LHCN-M2 (cell line): Measurements from ENCODE around the gene CNNM4. TPM values are rescaled to one million over a fixed set of nuclear protein-coding genes. Genes with fewer than 3 reads are reported as not detected.

Source experiments
- DNase-seq: peaks from one replicate; pipeline ENCODE4 v3.0.0-alpha.2; 2012; ENCODE audit warnings: low read depth
- total RNA-seq: library from RNA; depleted of rRNA; stranded (reverse); fragments of >200 nt; gene quantifications from 2 replicates; pipeline ENCODE4 v1.2.3, GENCODE V29; 2014

The CNNM4 gene
- total RNA-seq, 1 experiment from 2014 or later: 2.9 TPM

- no peak for DNase-seq
These were observed 71.7 kb downstream of the CNNM4 start for GRCh38 chr2:96832408-96832753.

DNA sequence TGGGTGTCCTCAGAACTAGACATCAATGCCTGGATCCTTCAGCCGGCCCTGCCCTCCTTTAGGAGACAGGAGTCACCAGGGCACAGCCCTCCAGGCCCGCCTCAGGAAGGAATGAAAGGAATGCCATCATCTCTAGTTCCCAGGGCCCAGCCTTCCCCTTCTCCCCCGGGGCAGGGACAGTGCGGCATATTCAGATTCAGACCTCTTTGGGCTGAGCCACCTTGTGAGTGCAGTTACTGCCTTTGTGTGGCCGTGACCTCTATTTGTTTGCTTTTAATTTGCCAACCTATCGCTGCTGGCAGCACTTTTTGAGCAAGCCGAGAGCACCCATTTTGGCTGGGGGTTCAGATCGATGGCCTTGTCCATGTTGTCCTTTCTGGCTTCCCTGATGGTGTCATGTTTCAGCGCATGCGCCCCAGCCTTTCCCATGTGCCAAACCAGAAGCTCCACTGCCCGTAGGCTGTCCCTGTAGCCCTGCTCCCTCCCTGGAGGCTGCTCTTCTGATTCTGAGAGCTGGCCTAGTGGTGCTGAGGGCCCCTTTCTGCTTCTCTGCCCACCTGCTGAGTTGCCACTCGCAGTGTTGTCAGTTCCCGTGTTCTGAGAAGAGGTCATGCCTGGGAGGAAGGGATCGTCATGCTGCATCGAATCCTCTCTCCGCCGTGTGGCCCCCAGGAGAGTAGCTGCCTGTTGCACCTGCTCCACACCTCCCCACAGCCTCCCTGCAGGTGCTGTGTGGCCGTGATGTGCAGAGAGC, 72.2 kb downstream of the CNNM4 start:
- DNase-seq: peak; percentile 63

DNA sequence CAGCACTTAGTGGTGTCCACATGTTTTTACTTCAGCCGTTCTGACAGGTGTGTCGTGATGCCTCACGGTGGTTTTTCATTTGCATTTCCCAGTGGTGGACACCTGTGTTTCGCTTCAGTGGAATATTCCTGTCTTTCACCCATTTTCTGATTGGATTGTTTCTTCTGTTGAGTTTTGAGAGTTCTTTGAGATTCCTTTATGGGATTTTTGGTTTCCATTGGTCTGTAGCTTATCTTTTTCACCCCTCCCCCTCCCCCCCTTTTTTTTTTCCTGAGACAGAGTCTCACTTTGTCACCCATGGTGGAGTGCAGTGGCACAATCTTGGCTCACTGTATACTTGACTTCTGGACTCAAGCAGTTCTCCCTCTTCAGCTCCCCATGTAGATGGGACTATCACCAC, 75.1 kb downstream of the CNNM4 start:
- DNase-seq: no peak

- no peak for DNase-seq
These were observed 76.9 kb downstream of the CNNM4 start for GRCh38 chr2:96837575-96837974.

DNA sequence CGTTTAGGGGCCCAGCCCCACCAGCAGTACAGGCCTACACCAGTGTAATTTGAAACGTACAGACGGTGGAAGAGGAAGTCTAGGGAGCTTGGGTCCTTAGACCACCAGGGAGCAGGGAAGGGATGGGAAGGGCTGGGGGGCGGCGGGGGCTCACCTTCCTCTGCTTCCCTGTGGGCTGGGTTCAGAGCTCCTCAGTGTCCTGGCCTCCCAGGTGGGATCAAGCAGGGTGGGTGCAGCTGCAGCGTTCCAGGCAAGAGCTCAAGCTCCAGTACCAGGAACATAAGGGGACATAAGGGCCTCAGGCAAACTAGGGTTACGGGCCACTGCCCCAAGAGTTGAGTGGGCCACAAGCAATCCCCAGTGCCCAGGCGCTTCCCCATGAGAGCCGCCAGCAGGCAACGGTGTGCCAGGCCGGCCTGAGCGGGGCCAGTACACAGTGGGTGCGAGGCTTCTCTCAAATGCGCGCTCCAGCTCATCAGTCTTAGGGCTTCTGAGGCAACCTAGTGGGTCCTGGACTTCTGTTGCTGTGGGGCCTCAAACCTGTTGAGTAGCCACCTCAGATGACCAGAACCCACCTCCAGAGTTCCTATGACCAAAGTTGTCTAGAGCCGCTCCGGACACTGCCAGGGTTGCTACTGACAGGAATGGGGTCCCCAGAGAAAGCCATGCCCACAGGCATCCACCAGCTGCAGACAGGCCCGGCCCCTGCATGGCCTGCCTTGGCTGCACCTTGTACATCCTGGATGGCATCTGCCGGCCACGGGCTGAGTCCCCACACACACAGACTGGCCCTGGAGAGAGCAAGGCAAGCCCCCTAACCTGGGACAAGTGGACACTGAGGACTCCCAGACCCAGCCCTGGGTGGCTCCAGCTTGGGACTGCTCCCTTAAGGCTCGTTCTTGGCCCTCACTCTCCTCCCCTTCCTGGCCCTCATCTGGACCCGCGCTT, 77.9 kb downstream of the CNNM4 start:
- no peak for DNase-seq

DNA sequence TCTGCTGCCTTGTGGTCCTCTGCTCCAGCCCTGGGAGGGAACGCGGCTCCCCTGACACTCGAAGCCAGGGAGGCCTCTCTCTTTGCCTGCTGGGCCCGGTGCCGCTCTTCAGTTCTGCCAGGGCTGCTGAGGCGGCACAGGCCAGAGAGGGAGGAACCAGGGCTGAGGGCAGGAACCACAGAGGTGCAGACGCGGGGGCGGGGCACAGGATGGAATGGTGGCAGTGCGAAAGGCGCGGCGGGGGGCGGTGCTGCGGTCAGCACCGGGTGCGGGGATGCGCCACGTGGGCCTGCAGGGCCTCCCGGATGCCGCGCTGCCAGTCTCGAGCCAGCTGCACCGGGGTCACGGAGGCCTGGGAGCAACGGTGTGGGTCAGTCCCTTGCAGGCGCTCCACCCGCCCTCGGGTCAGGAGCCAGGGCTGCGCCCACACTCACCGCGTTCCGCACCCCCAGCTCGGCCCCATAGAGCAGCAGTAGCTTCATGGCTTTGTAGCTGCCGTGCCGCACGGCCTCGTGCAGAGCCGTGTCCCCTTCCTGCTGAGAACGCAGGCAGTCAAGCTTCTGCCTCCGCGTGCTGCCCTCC, 78.7 kb downstream of the CNNM4 start:
- DNase-seq: no peak

DNA sequence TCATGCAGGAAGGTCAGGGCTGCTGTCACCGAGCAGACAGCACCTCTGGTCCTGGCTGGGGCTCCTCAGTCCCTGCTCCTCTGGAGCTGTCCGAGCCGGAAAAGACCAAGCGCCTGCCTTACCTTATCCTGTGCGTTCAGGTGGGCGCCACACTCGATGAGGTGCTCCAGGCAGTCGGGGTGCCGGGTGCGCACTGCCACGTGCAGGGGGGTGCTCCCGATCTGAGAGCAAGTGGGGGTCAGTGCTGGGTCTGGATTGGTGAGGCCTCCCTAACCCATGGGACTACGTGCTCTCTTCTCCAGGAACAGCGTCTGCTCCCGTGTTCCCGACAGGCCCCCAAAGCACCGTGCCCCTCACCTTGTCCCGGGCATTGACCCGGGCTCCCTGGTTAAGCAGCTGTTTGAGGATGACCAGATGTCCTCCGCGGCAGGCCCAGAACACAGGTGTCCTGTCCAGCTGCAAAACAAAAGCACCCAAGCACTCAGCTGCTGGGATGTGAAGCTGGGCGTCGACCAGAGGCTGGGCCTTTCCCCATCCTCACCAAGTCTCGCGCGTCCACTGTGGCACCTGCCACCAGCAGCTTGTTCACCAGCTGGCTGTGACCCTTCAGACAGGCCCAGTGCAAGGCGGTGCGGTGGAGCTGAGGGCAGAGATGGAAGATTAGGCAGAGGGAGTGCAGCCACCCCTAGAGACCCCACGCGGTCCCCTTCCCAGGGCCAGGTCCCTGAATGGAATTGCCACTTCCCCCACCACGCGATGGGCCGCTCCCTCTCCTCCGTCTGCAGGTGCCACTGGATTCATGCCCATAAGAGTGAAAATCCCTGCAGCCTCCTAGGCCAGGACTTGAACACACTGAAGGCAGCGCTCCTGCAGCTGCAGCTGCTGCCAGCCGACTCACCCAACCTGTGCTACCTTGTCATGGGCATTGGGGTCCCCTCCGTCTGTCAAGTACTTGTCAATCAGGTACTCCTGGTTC, 79.5 kb downstream of the CNNM4 start:
- DNase-seq: no peak

DNA sequence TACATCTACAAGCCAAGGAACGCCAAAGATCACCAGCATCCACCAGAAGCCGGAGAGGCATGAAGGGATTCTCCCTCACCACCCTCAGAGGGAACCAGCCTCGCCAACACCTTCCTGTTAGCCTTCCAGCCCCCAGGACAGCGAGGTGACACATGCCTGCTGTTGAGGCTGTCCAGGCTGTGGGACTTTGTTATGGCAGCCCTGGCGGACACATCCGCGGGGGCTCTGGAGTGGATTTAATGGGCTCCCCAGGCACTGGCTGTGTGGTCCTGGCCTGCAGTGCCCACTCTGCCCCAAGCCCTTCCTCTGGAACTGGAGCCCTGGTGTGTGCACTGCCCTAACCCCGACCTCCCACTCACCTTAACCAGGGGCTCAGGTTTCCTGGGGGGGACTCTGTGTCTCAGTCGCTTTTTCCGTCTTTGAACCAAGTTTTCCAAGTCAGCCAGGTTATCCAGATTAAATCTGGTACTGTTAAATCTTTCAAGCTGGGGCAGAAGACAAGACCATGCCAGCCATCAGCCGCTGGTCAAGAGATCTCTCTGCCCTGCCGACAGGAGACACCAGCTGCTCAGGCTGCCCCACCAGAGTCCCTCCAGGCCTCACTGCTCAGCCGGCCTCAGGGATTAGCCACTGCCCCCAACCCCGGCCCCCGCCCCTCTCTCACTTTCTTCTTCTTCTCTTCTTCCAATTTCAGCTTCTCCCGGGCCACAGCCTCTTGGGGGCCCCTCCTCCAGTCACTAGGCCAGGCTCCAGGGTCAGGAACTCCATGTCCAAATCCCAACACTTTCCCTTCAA, 81.2 kb downstream of the CNNM4 start:
- DNase-seq: no peak

GRCh38 chr2:96842600-96842999, 81.9 kb downstream of the CNNM4 start:
- no peak for DNase-seq

DNA sequence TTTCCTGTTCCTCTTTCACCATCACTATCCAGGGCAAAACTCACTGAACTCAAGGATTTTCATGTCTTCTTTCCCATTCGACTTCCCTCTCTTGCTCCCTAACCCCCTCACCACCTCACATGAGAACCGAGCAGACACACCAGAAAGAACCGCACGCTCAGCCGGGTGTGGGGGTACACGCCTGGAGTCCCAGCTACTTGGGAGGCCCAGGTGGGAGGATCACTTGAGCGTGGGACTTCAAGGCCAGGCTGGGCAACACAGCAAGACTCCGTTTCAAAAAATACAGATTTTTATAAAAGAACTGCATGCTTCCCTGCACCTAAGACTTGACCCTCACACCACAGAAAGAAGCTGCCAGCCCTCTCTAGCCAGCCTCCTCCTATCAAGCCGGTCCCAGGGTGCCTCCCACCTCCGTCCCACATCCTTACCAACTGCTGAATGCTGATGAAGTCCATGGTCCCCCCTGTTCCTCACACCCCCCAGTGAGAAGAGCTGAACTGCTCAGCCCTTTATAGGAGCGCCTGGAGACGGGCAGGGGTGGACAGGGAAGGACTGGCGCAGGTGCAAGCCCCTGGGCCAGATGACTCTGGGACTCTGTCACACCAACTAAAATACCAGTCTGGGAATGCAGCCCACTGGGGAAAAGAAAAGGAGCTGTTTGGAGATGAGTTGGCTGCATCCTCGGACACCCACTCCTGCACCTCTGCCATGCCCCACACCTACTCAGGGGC, 83.0 kb downstream of the CNNM4 start, which contains the start of gene ANKRD23:
TSS of gene ANKRD23 (minus strand) at position 484 of the 731 bp plus-strand sequence. CDS start at position 455, 29 bp downstream.
- no peak for DNase-seq

DNA sequence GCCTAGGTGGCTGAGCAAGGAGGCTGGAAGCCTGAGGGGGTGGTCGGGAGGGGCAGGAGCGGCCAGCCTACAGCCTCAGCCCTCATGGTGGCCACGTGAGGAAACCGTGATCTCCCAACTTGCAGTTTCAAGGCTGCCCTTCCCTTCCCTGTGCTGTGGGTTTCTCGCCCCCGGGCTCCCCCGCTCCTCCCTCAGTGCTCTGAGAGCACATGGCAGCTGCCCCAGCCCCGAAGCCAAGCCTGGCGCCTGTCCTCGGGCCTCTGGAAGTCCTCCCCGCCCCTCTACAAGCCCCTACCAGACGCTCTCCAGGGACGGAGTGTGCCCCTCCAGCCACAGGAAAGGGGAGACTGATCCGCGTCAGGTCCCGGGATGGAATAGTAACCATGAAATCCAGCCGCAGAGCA, 83.7 kb downstream of the CNNM4 start:
- no peak for DNase-seq

DNA sequence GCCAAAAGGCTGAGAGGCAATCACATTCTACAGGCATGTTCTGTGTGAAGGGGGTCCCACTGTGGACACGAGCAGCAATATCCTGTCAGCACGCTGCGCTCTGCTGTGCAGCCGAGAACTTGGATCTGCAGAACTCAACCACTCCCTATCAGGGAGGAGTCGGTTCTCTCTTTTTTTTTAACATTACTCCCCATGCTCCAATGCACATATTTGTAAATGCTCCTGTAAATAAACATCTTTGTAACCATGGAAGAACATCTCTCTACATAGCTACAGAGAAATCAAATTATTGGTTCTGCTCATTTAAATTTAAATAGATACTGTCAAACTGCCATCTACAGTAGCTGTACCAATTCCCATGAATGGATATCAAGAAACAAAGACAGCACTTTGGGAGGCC, 86.1 kb downstream of the CNNM4 start:
- no peak for DNase-seq

- DNase-seq: no peak
These were observed 86.9 kb downstream of the CNNM4 start for GRCh38 chr2:96847586-96847985.

DNA sequence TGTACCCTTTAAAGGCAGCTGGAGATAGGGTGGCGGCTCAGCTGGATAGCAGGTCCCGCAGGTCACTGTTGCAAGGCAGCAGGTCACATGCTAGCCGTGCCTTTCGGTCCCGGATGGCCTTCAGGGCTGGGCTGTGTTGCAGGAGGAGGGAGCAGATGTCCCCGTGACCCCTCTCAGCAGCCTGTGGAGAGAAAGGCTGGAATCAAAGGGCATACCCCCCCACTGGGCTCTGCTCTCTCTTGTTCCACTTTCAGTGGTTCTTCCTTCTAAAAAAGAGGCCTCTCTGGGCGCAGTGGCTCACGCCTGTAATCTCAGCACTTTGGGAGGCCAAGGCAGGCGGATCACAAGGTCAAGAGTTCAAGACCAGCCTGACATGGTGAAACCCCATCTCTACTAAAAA, 87.6 kb downstream of the CNNM4 start:
- no peak for DNase-seq

- no peak for DNase-seq
These were observed 92.0 kb downstream of the CNNM4 start for GRCh38 chr2:96852667-96853066.

GRCh38 chr2:96853321-96853720, 92.6 kb downstream of the CNNM4 start:
- no peak for DNase-seq

DNA sequence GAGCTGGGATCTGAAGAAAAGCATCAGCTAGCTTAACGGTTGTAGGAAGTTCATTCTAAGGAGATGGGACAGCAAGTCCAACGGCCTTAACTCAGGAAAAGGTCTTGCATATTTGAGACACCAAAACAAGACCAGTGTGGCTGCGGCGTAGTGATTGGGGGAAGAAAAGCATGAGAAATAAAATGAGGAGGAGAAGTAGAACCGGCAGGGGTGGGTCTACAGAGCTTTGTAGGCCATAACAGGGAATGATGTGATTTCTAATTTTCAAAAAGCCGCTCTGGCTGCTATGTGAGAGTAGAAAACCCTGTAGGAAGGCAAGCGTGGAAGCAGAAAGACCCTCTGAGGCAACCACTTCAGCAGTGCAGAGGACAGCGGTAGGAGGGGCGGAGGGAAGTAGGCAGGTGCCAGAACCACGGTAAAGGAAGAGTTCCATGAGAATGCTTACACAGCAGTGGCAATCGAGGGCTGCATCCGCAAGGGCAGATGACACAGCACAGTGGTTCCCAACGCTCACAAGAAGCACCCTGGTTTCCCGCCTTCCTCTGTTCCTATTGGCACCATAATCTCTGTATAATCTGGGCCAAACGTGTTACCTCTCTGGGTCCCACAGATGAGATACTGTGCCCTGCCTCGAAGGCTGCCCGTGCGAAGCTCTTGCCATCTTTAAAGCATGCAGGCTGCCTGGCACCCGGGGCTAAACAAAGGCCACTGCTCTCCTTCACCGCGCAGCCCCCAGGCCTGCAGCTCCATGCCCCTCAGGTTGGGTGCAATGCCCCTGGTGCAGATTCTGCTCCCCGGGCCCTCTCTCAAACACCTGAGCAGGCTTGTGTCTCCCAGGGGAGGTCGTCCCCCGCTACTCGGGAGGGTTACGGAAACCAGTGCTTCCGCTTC, 96.3 kb downstream of the CNNM4 start:
- DNase-seq: no peak

DNA sequence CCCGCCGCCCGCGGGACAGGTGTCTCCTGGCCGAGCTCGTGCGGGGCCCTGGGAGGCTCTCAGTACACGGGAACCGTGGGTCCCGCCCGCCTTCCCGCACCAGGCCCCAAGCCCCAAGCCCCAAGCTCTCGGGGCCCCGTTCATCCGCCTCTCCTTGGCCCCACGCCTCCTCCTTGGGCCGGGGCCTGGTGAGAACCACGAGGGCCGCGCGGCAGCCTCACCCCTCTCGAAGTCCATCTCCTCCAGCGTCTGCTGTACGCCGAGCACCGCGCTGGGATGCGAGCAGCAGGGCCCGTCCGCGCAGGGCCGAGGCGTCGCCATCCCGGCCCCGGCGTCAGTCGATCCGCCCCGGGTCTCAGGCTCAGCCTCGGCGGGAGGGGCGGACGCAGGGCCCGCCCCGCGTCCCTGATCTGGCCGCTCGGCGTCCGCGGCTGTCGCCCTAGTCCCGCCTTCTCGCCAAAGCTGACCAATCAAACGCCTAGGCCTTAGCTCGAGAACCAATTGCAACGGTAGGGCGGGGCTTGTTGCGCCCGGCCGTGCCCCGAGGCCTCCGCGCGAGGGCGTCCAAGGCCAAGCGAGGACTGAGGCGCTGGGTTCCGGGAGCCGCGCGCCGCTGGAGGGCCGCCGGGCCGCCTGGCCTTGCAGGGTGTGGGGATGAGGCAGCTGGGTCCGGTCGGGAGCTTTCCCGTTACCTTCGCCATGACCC, 97.1 kb downstream of the CNNM4 start, which contains the start of gene ANKRD39:
TSS of gene ANKRD39 (minus strand) at position 350 of the 706 bp plus-strand sequence. CDS start at position 321, 29 bp downstream.
- DNase-seq: peak; percentile 97
